Activated CD8-positive, alpha-beta T cell treated with anti-CD3 and anti-CD28 coated beads for 36 hours (primary cell): ENCODE data around the gene OVOL1. TPM values are rescaled to one million over a fixed set of nuclear protein-coding genes. Genes with fewer than 3 reads are reported as not detected.
"Not testable (repeated sequence)": the region's sequence is repeated elsewhere in the genome, so short reads cannot be mapped to it uniquely, and the experiment has no call there.

Experiments
- ATAC-seq: fragments of 200-7000 bp; cut with Tn5 transposase; one replicate; pipeline ENCODE4 v1.10.0; 2021; ENCODE audit warnings: mild to moderate bottlenecking, moderate library complexity
- CTCF ChIA-PET: fragments of 350-600 bp; sonication (Branson Sonifier 250); formaldehyde crosslinking; loops from one replicate; lab custom pipeline; 2021; ENCODE audit warnings: antibody characterized with exemption; lab: Charles Lee
- POLR2A ChIA-PET: fragments of 350-600 bp; sonication (Branson Sonifier 250); formaldehyde crosslinking; loops from one replicate; lab custom pipeline; 2021; ENCODE audit warnings: antibody characterized with exemption; lab: Charles Lee
- DNase-seq: peaks from one replicate; pipeline ENCODE4 v3.0.0-alpha.2; 2020
- H3K27ac Mint-ChIP-seq: one replicate; pipeline ENCODE4 v1.8.0; 2021; ENCODE audit warnings: mild to moderate bottlenecking, mixed read lengths
- H3K27me3 Mint-ChIP-seq: one replicate; pipeline ENCODE4 v1.8.0; 2021; ENCODE audit warnings: mixed read lengths
- H3K36me3 Mint-ChIP-seq: one replicate; pipeline ENCODE4 v1.8.0; 2021; ENCODE audit warnings: low read depth, mixed read lengths
- H3K4me1 Mint-ChIP-seq: one replicate; pipeline ENCODE4 v1.8.0; 2021; ENCODE audit warnings: low read depth, mixed read lengths
- H3K4me3 Mint-ChIP-seq: one replicate; pipeline ENCODE4 v1.8.0; 2021; ENCODE audit warnings: mild to moderate bottlenecking, moderate library complexity, mixed read lengths
- H3K9me3 Mint-ChIP-seq: one replicate; pipeline ENCODE4 v1.8.0; 2021; ENCODE audit warnings: mixed read lengths
- intact Hi-C: fragments of 100-400 bp; cut with micrococcal nuclease; formaldehyde crosslinking; loops from one replicate; pipeline ENCODE4 v1.10.0; 2022
- total RNA-seq, 2 experiments: library from RNA; stranded (reverse); gene quantifications; one replicate each; pipeline ENCODE4 v1.2.3, GENCODE V29; 2021
- TF ChIP-seq, protein P1 (sequence below): fragments of 200-600 bp; IDR thresholded peaks from one replicate; pipeline ENCODE4 v1.8.0; 2022; ENCODE audit warnings: antibody characterized with exemption, mild to moderate bottlenecking

Gene OVOL1
- total RNA-seq, 2 experiments from 2014 or later = 0.90 to 1.2 TPM

- POLR2A ChIA-PET = interaction anchor here (1.0 to 1.8 kb wide), 4 partner anchors 9 to 64 kb away, joined by 3 to 5 read pairs (median 4); no protein-coding TSS in a partner anchor
- ATAC-seq = no peak
- Mint-ChIP-seq H3K9me3 (no peaks in the 10 kb centered on the region), H3K4me1 (peaks cover 28% of the 10 kb centered on the region), H3K4me3 (no peak overlapping the region), H3K36me3 (no peaks in the 10 kb centered on the region), H3K27ac (no peak overlapping the region), H3K27me3 (peaks cover 2% of the 10 kb centered on the region)
- DNase-seq = no peak
- intact Hi-C loops = no loop called here
- TF ChIP-seq, protein P1, sequence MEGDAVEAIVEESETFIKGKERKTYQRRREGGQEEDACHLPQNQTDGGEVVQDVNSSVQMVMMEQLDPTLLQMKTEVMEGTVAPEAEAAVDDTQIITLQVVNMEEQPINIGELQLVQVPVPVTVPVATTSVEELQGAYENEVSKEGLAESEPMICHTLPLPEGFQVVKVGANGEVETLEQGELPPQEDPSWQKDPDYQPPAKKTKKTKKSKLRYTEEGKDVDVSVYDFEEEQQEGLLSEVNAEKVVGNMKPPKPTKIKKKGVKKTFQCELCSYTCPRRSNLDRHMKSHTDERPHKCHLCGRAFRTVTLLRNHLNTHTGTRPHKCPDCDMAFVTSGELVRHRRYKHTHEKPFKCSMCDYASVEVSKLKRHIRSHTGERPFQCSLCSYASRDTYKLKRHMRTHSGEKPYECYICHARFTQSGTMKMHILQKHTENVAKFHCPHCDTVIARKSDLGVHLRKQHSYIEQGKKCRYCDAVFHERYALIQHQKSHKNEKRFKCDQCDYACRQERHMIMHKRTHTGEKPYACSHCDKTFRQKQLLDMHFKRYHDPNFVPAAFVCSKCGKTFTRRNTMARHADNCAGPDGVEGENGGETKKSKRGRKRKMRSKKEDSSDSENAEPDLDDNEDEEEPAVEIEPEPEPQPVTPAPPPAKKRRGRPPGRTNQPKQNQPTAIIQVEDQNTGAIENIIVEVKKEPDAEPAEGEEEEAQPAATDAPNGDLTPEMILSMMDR = no peak
- CTCF ChIA-PET = interaction anchor here (0.8 to 3.1 kb wide), 12 partner anchors 9 to 233 kb away, joined by 3 to 30 read pairs (median 5); partner anchors contain the start of genes AP5B1 and KAT5
Observed at GRCh38 chr11:65826984-65827735, 40.3 kb downstream of the OVOL1 start.

- CTCF ChIA-PET = interaction anchor here (0.7 to 4.4 kb wide), 7 partner anchors 12 to 210 kb away, joined by 3 to 34 read pairs (median 4); partner anchors contain the start of genes AP5B1 and MUS81
Observed at GRCh38 chr11:65829459-65829858, 42.6 kb downstream of the OVOL1 start.

GRCh38 chr11:65832231-65832630 lies 45.4 kb downstream of the OVOL1 start:
- DNase-seq, H3K36me3 Mint-ChIP-seq, H3K27me3 Mint-ChIP-seq, H3K9me3 Mint-ChIP-seq, intact Hi-C loops, ATAC-seq, H3K4me3 Mint-ChIP-seq: not testable (repeated sequence)
- ChIA-PET CTCF (interaction anchor here (1.0 to 4.4 kb wide), 9 partner anchors 10 to 120 kb away, joined by 3 to 34 read pairs (median 8); partner anchors contain the start of genes AP5B1, KAT5 and MUS81), POLR2A (interaction anchor here (0.6 to 2.2 kb wide), 8 partner anchors 17 to 485 kb away, joined by 3 to 21 read pairs (median 3); partner anchors contain the start of gene CD248)
- H3K4me1 Mint-ChIP-seq = peaks cover 39% of the 10 kb centered on the region
- H3K27ac Mint-ChIP-seq = peak overlapping the region; percentile 7

More at GRCh38 chr11:65829459-65829858, 42.6 kb downstream of the OVOL1 start:
- Mint-ChIP-seq H3K4me3 (no peak overlapping the region), H3K4me1 (peaks cover 39% of the 10 kb centered on the region), H3K27me3 (peaks cover 2% of the 10 kb centered on the region), H3K36me3 (peaks cover 4% of the 10 kb centered on the region), H3K9me3 (peaks cover 2% of the 10 kb centered on the region), H3K27ac (no peak overlapping the region)
- DNase-seq (no peak), ATAC-seq (no peak)
- intact Hi-C loops = no loop called here
- TF ChIP-seq, protein P1 = no peak
- POLR2A ChIA-PET = interaction anchor here (0.8 kb wide), 1 partner anchor 62 kb away, joined by 3 read pairs; no protein-coding TSS in a partner anchor

- POLR2A ChIA-PET = interaction anchor here (1.0 to 2.2 kb wide), 13 partner anchors 11 to 483 kb away, joined by 3 to 21 read pairs (median 3); partner anchors contain the start of genes CD248, KAT5 and MUS81
- H3K27ac Mint-ChIP-seq = no peak within 1 kb of the TSS
- peaks cover 28% of the 10 kb centered on the region for H3K4me1 Mint-ChIP-seq
- H3K9me3 Mint-ChIP-seq = peaks cover 2% of the 10 kb centered on the region
- intact Hi-C loops = no loop called here
- peaks cover 4% of the 10 kb centered on the region for H3K36me3 Mint-ChIP-seq
- TF ChIP-seq, protein P1 = no peak
- CTCF ChIA-PET = interaction anchor here (0.8 to 4.4 kb wide), 10 partner anchors 15 to 122 kb away, joined by 3 to 34 read pairs (median 8); partner anchors contain the start of genes AP5B1, KAT5 and MUS81
- DNase-seq (peak; percentile 98), ATAC-seq (peak; percentile 100)
- H3K27me3 Mint-ChIP-seq = peaks cover 2% of the 10 kb centered on the region
- H3K4me3 Mint-ChIP-seq = no peak within 1 kb of the TSS
Observed at GRCh38 chr11:65833297-65834030, 46.6 kb downstream of the OVOL1 start, which contains the start of gene SNX32. Gene SNX32, plus strand, starts transcription at chr11:65833963. Its CDS starts 103 bp downstream, at chr11:65834066.

- H3K27me3 Mint-ChIP-seq = peaks cover 2% of the 10 kb centered on the region
- H3K9me3 Mint-ChIP-seq = peaks cover 2% of the 10 kb centered on the region
- no peak overlapping the region for H3K4me3 Mint-ChIP-seq
- intact Hi-C loops = no loop called here
- peaks cover 4% of the 10 kb centered on the region for H3K36me3 Mint-ChIP-seq
- no peak for DNase-seq
- ChIA-PET CTCF (interaction anchor here (1.7 to 4.1 kb wide), 3 partner anchors 16 to 115 kb away, joined by 5 to 28 read pairs (median 24); no protein-coding TSS in a partner anchor), POLR2A (interaction anchor here (1.0 to 2.2 kb wide), 6 partner anchors 11 to 123 kb away, joined by 3 to 21 read pairs (median 4); partner anchors contain the start of genes KAT5 and MUS81)
- no peak overlapping the region for H3K27ac Mint-ChIP-seq
- peaks cover 23% of the 10 kb centered on the region for H3K4me1 Mint-ChIP-seq
- TF ChIP-seq, protein P1 = no peak
- ATAC-seq = peak; percentile 2
Observed at GRCh38 chr11:65834202-65834601, 47.3 kb downstream of the OVOL1 start.
